Neural progenitor cell (in vitro differentiated cells): ENCODE data around the gene LIN28A.

Experiments
- CTCF ChIP-seq: fragments of 200-600 bp; sonication (generic); IDR thresholded peaks from 2 replicates; pipeline ENCODE4 v1.5.1; 2017; ENCODE audit warnings: antibody characterized with exemption, mild to moderate bottlenecking
- EZH2 ChIP-seq: fragments of 200-600 bp; sonication (generic); IDR thresholded peaks from 2 replicates; pipeline ENCODE4 v1.6.1; 2017; ENCODE audit warnings: antibody characterized with exemption, mild to moderate bottlenecking, moderate library complexity

- TF ChIP-seq CTCF (no peak), EZH2 (no peak)
These were observed 22.2 kb downstream of the LIN28A start for GRCh38 chr1:26432793-26433192.
